HepG2 (cell line): ENCODE results near the gene HOXC12. TPM values are rescaled to one million over a fixed set of nuclear protein-coding genes. Genes with fewer than 3 reads are reported as not detected.
A peak's percentile ranks its signal among the peaks of the same experiment; 100 is the strongest.

Experiments used
- ATAC-seq: fragments of 200-7000 bp; cut with Tn5 transposase; 3 replicates; pipeline ENCODE4 v1.9.1; 2020; ENCODE audit warnings: mild to moderate bottlenecking, moderate library complexity
- BruUV-seq: library from RNA; stranded (reverse); fragments of 400-500 nt; replicated peaks from 2 replicates; lab custom pipeline; 2021; lab: Mats Ljungman, UMichigan
- CTCF ChIA-PET: fragments of 300-600 bp; formaldehyde crosslinking; extraction: SDS; loops from one replicate; lab custom pipeline; 2021; ENCODE audit warnings: low total read pairs, inconsistent platforms, low intra/inter-chr PET ratio; lab: Yijun Ruan, JAX
- POLR2A ChIA-PET: fragments of 350-600 bp; sonication (Branson Sonifier 250); formaldehyde crosslinking; loops from one replicate; lab custom pipeline; 2020; ENCODE audit warnings: antibody characterized with exemption, inconsistent platforms; lab: Yijun Ruan, JAX
- DNase-seq: peaks from one replicate; pipeline ENCODE4 v3.0.0-alpha.2; 2015; ENCODE audit warnings: low spot score
- FAIRE-seq: peaks from 3 replicates; lab custom pipeline; 2011; peaks lifted over from hg19 to GRCh38; lab: Jason Lieb, UNC
- H2AFZ ChIP-seq: one replicate; pipeline ENCODE4 v1.6.1; 2011; ENCODE audit warnings: low read length, inconsistent platforms
- H3K27ac ChIP-seq: fragments of 300-600 bp; 3 replicates; pipeline ENCODE4 v1.8.0; 2011; ENCODE audit warnings: mixed run types, mild to moderate bottlenecking, mixed read lengths, low read length, inconsistent platforms; ENCODE audit not compliant: insufficient read depth; ENCODE audit errors: extremely low read length
- H3K27me3 ChIP-seq, 2 experiments: fragments of 200-600 bp in 1 of 2; 2 replicates in 1 of 2; 3 replicates in 1 of 2; pipeline versions ENCODE4 v1.6.0 to v1.8.0; 2011; ENCODE audit warnings: low read length in 2 of 2, mild to moderate bottlenecking in 2 of 2, moderate library complexity in 2 of 2, inconsistent platforms in 1 of 2; ENCODE audit not compliant: insufficient read depth in 2 of 2, control insufficient read depth in 1 of 2
- H3K36me3 ChIP-seq, 2 experiments: fragments of 200-600 bp in 1 of 2; replicated peaks in 1 of 2; 2 replicates in 1 of 2; 3 replicates in 1 of 2; pipeline versions ENCODE4 v1.5.1 to v1.8.0; 2011; ENCODE audit warnings: low read length in 2 of 2, inconsistent platforms in 1 of 2; ENCODE audit not compliant: insufficient read depth in 2 of 2, control insufficient read depth in 1 of 2
- H3K4me1 ChIP-seq: 2 replicates; pipeline ENCODE4 v1.5.1; 2012; ENCODE audit warnings: low read length, inconsistent platforms; ENCODE audit not compliant: insufficient read depth
- H3K4me2 ChIP-seq: 2 replicates; pipeline ENCODE4 v1.6.0; 2011; ENCODE audit warnings: low read depth, low read length, inconsistent platforms
- H3K4me3 ChIP-seq, 3 experiments: fragments of 200-600 bp in 1 of 3; sonication (generic), shearing (Covaris generic) in 1 of 3; replicated peaks in 1 of 3; 2 replicates each; pipeline ENCODE4 v1.5.1; 2011 to 2016; ENCODE audit warnings: low read length in 3 of 3, inconsistent platforms in 2 of 3, low read depth in 2 of 3, mild to moderate bottlenecking in 2 of 3, control low read depth in 1 of 3, mixed read lengths in 1 of 3; ENCODE audit not compliant: insufficient read depth in 1 of 3
- H3K79me2 ChIP-seq: one replicate; pipeline ENCODE4 v1.6.1; 2011; ENCODE audit warnings: low read length, inconsistent platforms; ENCODE audit not compliant: insufficient read depth
- H3K9ac ChIP-seq: 2 replicates; pipeline ENCODE4 v1.6.0; 2011; ENCODE audit warnings: mild to moderate bottlenecking, low read depth, low read length, inconsistent platforms; ENCODE audit not compliant: insufficient read depth
- H3K9me3 ChIP-seq: 2 replicates; pipeline ENCODE4 v1.5.1; 2012; ENCODE audit warnings: mild to moderate bottlenecking, low read length
- H4K20me1 ChIP-seq: 2 replicates; pipeline ENCODE4 v1.6.0; 2011; ENCODE audit warnings: inconsistent platforms, mild to moderate bottlenecking, low read length, moderate library complexity; ENCODE audit not compliant: insufficient read depth
- EZH2 ChIP-seq: conservative IDR thresholded peaks from 2 replicates; pipeline ENCODE4 v1.6.1; 2012; ENCODE audit warnings: mild to moderate bottlenecking, low read depth, low read length, moderate library complexity
- ZBTB3 ChIP-seq: sonication (generic); formaldehyde crosslinking; IDR thresholded peaks from 2 replicates; pipeline ENCODE4 v1.4.0; 2020; ENCODE audit warnings: low read depth, mild to moderate bottlenecking, moderate library complexity, missing genetic modification reagents, borderline replicate concordance
- ZFP41 ChIP-seq: sonication (generic); formaldehyde crosslinking; IDR thresholded peaks from 2 replicates; pipeline ENCODE4 v1.4.0; 2020; ENCODE audit warnings: mild to moderate bottlenecking, missing genetic modification reagents, borderline replicate concordance
- ZNF12 ChIP-seq: sonication (generic); formaldehyde crosslinking; IDR thresholded peaks from 2 replicates; pipeline ENCODE4 v1.5.0; 2020; ENCODE audit warnings: missing genetic modification reagents
- ZNF382 ChIP-seq: sonication (generic); formaldehyde crosslinking; IDR thresholded peaks from 2 replicates; pipeline ENCODE4 v1.5.0; 2020; ENCODE audit warnings: missing genetic modification reagents, mild to moderate bottlenecking, borderline replicate concordance
- WGBS: methylation state at CpG from one replicate; pipeline ENCODE4 v1.1.6; 2017; ENCODE audit warnings: low lambda C conversion rate; 5-methylcytosine and 5-hydroxymethylcytosine counted together
- in situ Hi-C: cut with HindIII; loops from 2 replicates; pipeline ENCODE4 v1.10.0; 2017; ENCODE audit warnings: low pct_unique_long_range_greater_than_20kb; ENCODE audit not compliant: extremely low pct_ligation_motif_present
- intact Hi-C: fragments of 100-400 bp; cut with micrococcal nuclease; formaldehyde crosslinking; loops from one replicate; pipeline ENCODE4 v1.10.0; 2022; ENCODE audit not compliant: unreplicated experiment
- polyA plus RNA-seq, 8 experiments: library from polyadenylated mRNA; depleted of rRNA in 3 of 8; stranded (reverse) in 7 of 8; unstranded in 1 of 8; fragments of >200 nt; fragmentation: Illumina TruSeq in 4 of 8; extraction: Trizol in 4 of 8; gene quantifications; 2 replicates each; pipeline versions ENCODE4 v1.2.1 to v1.2.3, GENCODE V29; 2011 to 2016; ENCODE audit warnings: low read depth in 4 of 8, missing spikeins in 1 of 8, mixed read lengths in 1 of 8; ENCODE audit not compliant: insufficient read depth in 1 of 8
- total RNA-seq, 5 experiments: library from RNA; depleted of rRNA; stranded (reverse); fragments of >200 nt; fragmentation: Illumina TruSeq; extraction: Trizol; gene quantifications; 2 replicates each; pipeline ENCODE4 v1.2.3, GENCODE V29; 2016; ENCODE audit warnings: low read depth in 1 of 5
- TF ChIP-seq, protein P1 (sequence below): sonication (generic); formaldehyde crosslinking; IDR thresholded peaks from 2 replicates; pipeline ENCODE4 v1.8.1; 2022; ENCODE audit warnings: mild to moderate bottlenecking, missing genetic modification reagents

HOXC12 gene
- total and polyA plus RNA-seq, 2 of the 13 experiments (the other 11 are each of a cell fraction or from before 2014, with no cell fraction given) = not detected

DNA sequence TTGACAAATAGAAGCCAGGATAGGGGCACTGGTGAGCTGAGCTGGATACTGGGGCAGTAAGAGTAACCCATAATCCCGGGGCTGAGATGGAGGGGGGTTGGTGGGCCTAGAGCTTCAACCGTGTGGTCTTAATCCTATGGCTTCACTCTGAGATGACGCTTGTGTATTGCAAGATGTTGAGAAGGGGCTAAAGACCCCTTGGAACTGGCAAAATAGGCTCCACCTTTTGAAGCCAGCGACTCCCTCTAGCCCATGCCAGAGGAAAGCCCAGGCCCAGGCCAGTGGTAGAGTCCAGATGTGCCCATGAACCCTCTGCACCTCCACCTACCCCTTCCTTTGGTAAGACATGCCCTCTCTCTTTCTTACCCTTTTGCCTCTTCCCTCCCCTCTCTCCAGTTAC lies 4.6 kb downstream of the HOXC12 start:
- intact Hi-C loops = no loop called here
- POLR2A ChIA-PET = no interaction called here
- no peak overlapping the region for H3K4me3 ChIP-seq
- 0% methylated on average over 3 of the region's 4 CpGs for WGBS
- no peaks in the 10 kb centered on the region for H3K4me1 ChIP-seq
- no peak for FAIRE-seq
- H3K36me3 ChIP-seq = no peaks in the 10 kb centered on the region
- no peak overlapping the region for H2AFZ ChIP-seq
- in situ Hi-C loops = no loop called here
- no peak overlapping the region for H3K4me2 ChIP-seq
- H4K20me1 ChIP-seq = no peaks in the 10 kb centered on the region
- H3K79me2 ChIP-seq = no peaks in the 10 kb centered on the region
- no peak for ATAC-seq
- no peak for TF ChIP-seq ZBTB3 (CRISPR knock-in tag)
- TF ChIP-seq, protein P1, sequence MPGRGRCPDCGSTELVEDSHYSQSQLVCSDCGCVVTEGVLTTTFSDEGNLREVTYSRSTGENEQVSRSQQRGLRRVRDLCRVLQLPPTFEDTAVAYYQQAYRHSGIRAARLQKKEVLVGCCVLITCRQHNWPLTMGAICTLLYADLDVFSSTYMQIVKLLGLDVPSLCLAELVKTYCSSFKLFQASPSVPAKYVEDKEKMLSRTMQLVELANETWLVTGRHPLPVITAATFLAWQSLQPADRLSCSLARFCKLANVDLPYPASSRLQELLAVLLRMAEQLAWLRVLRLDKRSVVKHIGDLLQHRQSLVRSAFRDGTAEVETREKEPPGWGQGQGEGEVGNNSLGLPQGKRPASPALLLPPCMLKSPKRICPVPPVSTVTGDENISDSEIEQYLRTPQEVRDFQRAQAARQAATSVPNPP (CRISPR knock-in tag) = no peak
- no peak for TF ChIP-seq ZFP41
- TF ChIP-seq ZNF382 (CRISPR knock-in tag) = no peak
- TF ChIP-seq ZNF12 = no peak
- no TSS peak for BruUV-seq
- H3K27me3 ChIP-seq = peaks cover 22 to 94% of the 10 kb centered on the region in 2 experiments
- H3K27ac ChIP-seq = no peak overlapping the region
- CTCF ChIA-PET = no interaction called here
- no peak for DNase-seq
- H3K9ac ChIP-seq = no peak overlapping the region
- no peaks in the 10 kb centered on the region for H3K9me3 ChIP-seq

GRCh38 chr12:53960187-53961024 lies 5.7 kb downstream of the HOXC12 start:
- Histone ChIP-seq H3K27me3 (peaks cover 24 to 95% of the 10 kb centered on the region in 2 experiments), H3K9me3 (no peaks in the 10 kb centered on the region), H3K4me3 (peak overlapping the region in 1 of 3 experiments; percentile 55; a peak in 1 of 6 replicates), H3K27ac (no peak overlapping the region), H3K4me2 (peak overlapping the region; percentile 49), H3K9ac (no peak overlapping the region), H4K20me1 (no peaks in the 10 kb centered on the region), H3K4me1 (no peaks in the 10 kb centered on the region), H2AFZ (no peak overlapping the region), H3K79me2 (no peaks in the 10 kb centered on the region), H3K36me3 (no peaks in the 10 kb centered on the region)
- ATAC-seq (no peak), FAIRE-seq (no peak), DNase-seq (no peak)
- in situ Hi-C loops = no loop called here
- ChIA-PET CTCF (interaction anchor here (2.1 kb wide), 1 partner anchor 192 kb away, joined by 20 read pairs; no protein-coding TSS in a partner anchor), POLR2A (no interaction called here)
- intact Hi-C loops = loop anchor here (1.0 kb wide), 1 partner anchor 193 kb away; no protein-coding TSS in a partner anchor
- no peak for TF ChIP-seq ZNF12
- peak; percentile 78; the same call in 1 of the 2 replicates for TF ChIP-seq EZH2
- BruUV-seq = no TSS peak
- WGBS = 40% methylated on average over 15 of the region's 39 CpGs
